Tibial nerve (tissue), 4 donors: ENCODE data around the gene ZFAND2A.

Experiments used
- CTCF ChIP-seq, 5 experiments: fragments of 200-600 bp in 3 of 5; fragments of 450-650 bp in 2 of 5; sonication (generic) in 3 of 5; IDR thresholded peaks; one replicate each; pipeline ENCODE4 v1.5.1; 2016 to 2019; ENCODE audit warnings: antibody characterized with exemption in 5 of 5, mild to moderate bottlenecking in 3 of 5, moderate library complexity in 2 of 5
- EP300 ChIP-seq, 2 donors: sonication (generic); formaldehyde crosslinking; IDR thresholded peaks; one replicate each; pipeline ENCODE4 v1.6.1; 2017; ENCODE audit warnings: antibody characterized with exemption in 2 of 2, mild to moderate bottlenecking in 1 of 2
- POLR2A ChIP-seq, 2 donors: fragments of 450-650 bp; IDR thresholded peaks; one replicate each; pipeline ENCODE4 v1.6.1; 2017; ENCODE audit warnings: antibody characterized with exemption in 2 of 2, mild to moderate bottlenecking in 2 of 2, moderate library complexity in 2 of 2

GRCh38 chr7:1204460-1205140 lies 44.6 kb upstream of the ZFAND2A start:
- TF ChIP-seq CTCF (IDR thresholded peaks at IDR 0.05) = no peak
- no peak for TF ChIP-seq POLR2A (IDR thresholded peaks at IDR 0.05)
- TF ChIP-seq EP300 (IDR thresholded peaks at IDR 0.05) = no peak
